Caco-2 (cell line): ENCODE data around the gene DAB1. TPM values are rescaled to one million over a fixed set of nuclear protein-coding genes. Genes with fewer than 3 reads are reported as not detected.

ENCODE experiments used
- BruUV-seq: library from RNA; stranded (reverse); fragments of 400-500 nt; replicated peaks from 2 replicates; lab custom pipeline; 2021; lab: Mats Ljungman, UMichigan
- CTCF ChIA-PET: fragments of 300-600 bp; sonication (Branson Sonifier 250); formaldehyde crosslinking; loops from one replicate; lab custom pipeline; 2022; ENCODE audit warnings: antibody characterized with exemption; lab: Charles Lee
- POLR2A ChIA-PET: fragments of 300-600 bp; sonication (Branson Sonifier 250); formaldehyde crosslinking; loops from one replicate; lab custom pipeline; 2022; ENCODE audit warnings: antibody characterized with exemption; lab: Charles Lee
- DNase-seq, 2 experiments: peaks; one replicate each; pipeline versions ENCODE4 v3.0.0 to v3.0.0-alpha.2; 2020 to 2022
- H3K27me3 ChIP-seq: replicated peaks from 2 replicates; pipeline ENCODE4 v1.6.0; 2011; ENCODE audit warnings: low read length; ENCODE audit not compliant: control insufficient read depth, insufficient read depth
- H3K36me3 ChIP-seq: 2 replicates; pipeline ENCODE4 v1.5.1; 2011; ENCODE audit warnings: low read length; ENCODE audit not compliant: control insufficient read depth, insufficient read depth
- H3K4me1 ChIP-seq: fragments of 250-450 bp; sonication (Bioruptor Pico); 2 replicates; pipeline ENCODE4 v1.5.1; 2020; ENCODE audit warnings: mild to moderate bottlenecking
- H3K4me3 ChIP-seq: 2 replicates; pipeline ENCODE4 v1.5.1; 2011; ENCODE audit warnings: low read depth, mild to moderate bottlenecking, control low read depth, low read length
- H3K9me3 ChIP-seq: fragments of 250-450 bp; sonication (Bioruptor Pico); 2 replicates; pipeline ENCODE4 v1.5.1; 2020; ENCODE audit warnings: mild to moderate bottlenecking, moderate library complexity
- H3K27ac Mint-ChIP-seq: one replicate; pipeline ENCODE4 v1.8.0; 2022; ENCODE audit warnings: mixed read lengths; ENCODE audit not compliant: unreplicated experiment
- H3K27me3 Mint-ChIP-seq: one replicate; pipeline ENCODE4 v1.8.0; 2022; ENCODE audit warnings: mixed read lengths; ENCODE audit not compliant: insufficient read depth, unreplicated experiment
- H3K36me3 Mint-ChIP-seq: one replicate; pipeline ENCODE4 v1.8.0; 2022; ENCODE audit warnings: mild to moderate bottlenecking, mixed read lengths; ENCODE audit not compliant: insufficient read depth, unreplicated experiment
- H3K4me1 Mint-ChIP-seq: one replicate; pipeline ENCODE4 v1.8.0; 2022; ENCODE audit warnings: low read depth, mixed read lengths; ENCODE audit not compliant: unreplicated experiment
- H3K4me3 Mint-ChIP-seq: one replicate; pipeline ENCODE4 v1.8.0; 2022; ENCODE audit warnings: mild to moderate bottlenecking, moderate library complexity, mixed read lengths; ENCODE audit not compliant: unreplicated experiment
- H3K9me3 Mint-ChIP-seq: one replicate; pipeline ENCODE4 v1.8.0; 2022; ENCODE audit warnings: mixed read lengths; ENCODE audit not compliant: unreplicated experiment
- intact Hi-C: fragments of 100-400 bp; cut with micrococcal nuclease; formaldehyde crosslinking; loops from one replicate; pipeline ENCODE4 v1.10.0; 2022; ENCODE audit not compliant: unreplicated experiment
- total RNA-seq: library from RNA; stranded (reverse); gene quantifications from 2 replicates; pipeline ENCODE4 v1.2.3, GENCODE V29; 2022
- TF ChIP-seq, protein P1 (sequence below), 2 experiments: fragments of 200-600 bp in 1 of 2; IDR thresholded peaks; 1 replicate in 1 of 2; 2 replicates in 1 of 2; pipeline versions ENCODE4 v1.5.1 to v1.8.0; 2011 to 2022; ENCODE audit warnings: antibody characterized with exemption in 1 of 2, control low read depth in 1 of 2, inconsistent platforms in 1 of 2, low read depth in 1 of 2, low read length in 1 of 2, mild to moderate bottlenecking in 1 of 2, moderate library complexity in 1 of 2; ENCODE audit not compliant: insufficient read depth in 1 of 2, severe bottlenecking in 1 of 2, unreplicated experiment in 1 of 2

The DAB1 gene
- total RNA-seq, 1 experiment from 2014 or later: 0.32 TPM

DNA sequence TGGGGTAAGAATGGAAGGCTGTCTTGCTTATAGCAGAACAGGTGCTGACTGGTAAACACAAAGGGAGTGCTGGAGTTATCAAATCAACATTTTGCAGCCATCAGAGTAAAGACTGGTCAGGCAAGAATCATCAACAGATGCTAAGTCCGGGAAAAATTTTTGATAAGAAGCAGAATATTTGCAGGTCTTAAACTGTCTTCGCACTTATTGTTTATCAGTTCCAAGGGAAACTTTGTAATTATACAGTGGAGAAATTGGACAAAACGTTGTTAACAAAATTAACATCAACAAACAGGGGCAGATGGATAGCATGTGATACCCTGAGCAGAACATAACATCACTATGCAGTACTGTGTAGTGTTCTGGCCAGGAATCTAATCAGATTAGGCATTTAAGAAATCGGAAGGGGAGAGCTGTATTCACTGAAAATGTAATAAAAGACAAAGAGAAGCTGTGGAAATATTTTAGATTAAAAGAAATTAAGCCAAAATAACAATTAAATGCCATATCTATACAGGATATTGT lies 127.1 kb downstream of the DAB1 start:
- ChIA-PET POLR2A (no interaction called here), CTCF (no interaction called here)
- H3K9me3 Mint-ChIP-seq: no peaks in the 10 kb centered on the region
- peaks cover 11% of the 10 kb centered on the region for H3K4me1 Mint-ChIP-seq
- TF ChIP-seq, protein P1, sequence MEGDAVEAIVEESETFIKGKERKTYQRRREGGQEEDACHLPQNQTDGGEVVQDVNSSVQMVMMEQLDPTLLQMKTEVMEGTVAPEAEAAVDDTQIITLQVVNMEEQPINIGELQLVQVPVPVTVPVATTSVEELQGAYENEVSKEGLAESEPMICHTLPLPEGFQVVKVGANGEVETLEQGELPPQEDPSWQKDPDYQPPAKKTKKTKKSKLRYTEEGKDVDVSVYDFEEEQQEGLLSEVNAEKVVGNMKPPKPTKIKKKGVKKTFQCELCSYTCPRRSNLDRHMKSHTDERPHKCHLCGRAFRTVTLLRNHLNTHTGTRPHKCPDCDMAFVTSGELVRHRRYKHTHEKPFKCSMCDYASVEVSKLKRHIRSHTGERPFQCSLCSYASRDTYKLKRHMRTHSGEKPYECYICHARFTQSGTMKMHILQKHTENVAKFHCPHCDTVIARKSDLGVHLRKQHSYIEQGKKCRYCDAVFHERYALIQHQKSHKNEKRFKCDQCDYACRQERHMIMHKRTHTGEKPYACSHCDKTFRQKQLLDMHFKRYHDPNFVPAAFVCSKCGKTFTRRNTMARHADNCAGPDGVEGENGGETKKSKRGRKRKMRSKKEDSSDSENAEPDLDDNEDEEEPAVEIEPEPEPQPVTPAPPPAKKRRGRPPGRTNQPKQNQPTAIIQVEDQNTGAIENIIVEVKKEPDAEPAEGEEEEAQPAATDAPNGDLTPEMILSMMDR (IDR thresholded peaks at IDR 0.05; ENCODE audit: insufficient read depth in 1 of 2, low read depth in 1 of 2, low read length in 1 of 2, severe bottlenecking in 1 of 2, unreplicated experiment in 1 of 2): no peak
- DNase-seq: no peak
- intact Hi-C loops: no loop called here
- no peaks in the 10 kb centered on the region for H3K27me3 Mint-ChIP-seq
- Histone ChIP-seq H3K36me3 (no peaks in the 10 kb centered on the region), H3K4me3 (no peak overlapping the region), H3K27me3 (no peaks in the 10 kb centered on the region), H3K9me3 (no peaks in the 10 kb centered on the region), H3K4me1 (peaks cover 6% of the 10 kb centered on the region; the same call in 1 of the 2 replicates)
- no peak overlapping the region for H3K4me3 Mint-ChIP-seq
- H3K27ac Mint-ChIP-seq: no peak overlapping the region
- no peaks in the 10 kb centered on the region for H3K36me3 Mint-ChIP-seq
- BruUV-seq: no TSS peak

DNA sequence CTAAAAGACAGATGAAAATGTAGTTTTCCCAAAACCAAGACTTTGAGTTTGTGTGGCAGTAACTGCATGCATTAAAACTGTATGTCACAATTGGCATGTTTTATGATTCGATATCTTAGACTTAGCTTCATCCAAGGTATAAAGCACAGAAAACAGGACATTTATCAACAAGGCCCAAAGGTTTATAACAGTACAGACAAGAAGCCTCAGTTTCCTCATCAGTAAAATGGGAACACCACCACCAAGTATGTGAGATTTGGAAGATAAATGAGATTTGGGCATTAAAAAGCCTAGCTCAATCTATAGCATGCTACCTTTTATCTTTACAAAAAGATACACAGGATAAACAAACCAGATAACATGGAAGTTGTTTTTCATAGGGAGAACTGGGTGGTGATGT lies 128.5 kb downstream of the DAB1 start:
- no peak for DNase-seq
- Mint-ChIP-seq H3K4me1 (peaks cover 8% of the 10 kb centered on the region), H3K9me3 (no peaks in the 10 kb centered on the region), H3K27ac (no peak overlapping the region), H3K36me3 (no peaks in the 10 kb centered on the region), H3K4me3 (no peak overlapping the region), H3K27me3 (no peaks in the 10 kb centered on the region)
- Histone ChIP-seq H3K4me3 (no peak overlapping the region), H3K27me3 (no peaks in the 10 kb centered on the region), H3K9me3 (no peaks in the 10 kb centered on the region), H3K4me1 (peaks cover 6% of the 10 kb centered on the region; the same call in 1 of the 2 replicates), H3K36me3 (no peaks in the 10 kb centered on the region)
- TF ChIP-seq, protein P1 (IDR thresholded peaks at IDR 0.05; ENCODE audit: insufficient read depth in 1 of 2, low read depth in 1 of 2, low read length in 1 of 2, severe bottlenecking in 1 of 2, unreplicated experiment in 1 of 2): no peak
- no TSS peak for BruUV-seq
- intact Hi-C loops: no loop called here
- POLR2A ChIA-PET: no interaction called here
- CTCF ChIA-PET: no interaction called here

DNA sequence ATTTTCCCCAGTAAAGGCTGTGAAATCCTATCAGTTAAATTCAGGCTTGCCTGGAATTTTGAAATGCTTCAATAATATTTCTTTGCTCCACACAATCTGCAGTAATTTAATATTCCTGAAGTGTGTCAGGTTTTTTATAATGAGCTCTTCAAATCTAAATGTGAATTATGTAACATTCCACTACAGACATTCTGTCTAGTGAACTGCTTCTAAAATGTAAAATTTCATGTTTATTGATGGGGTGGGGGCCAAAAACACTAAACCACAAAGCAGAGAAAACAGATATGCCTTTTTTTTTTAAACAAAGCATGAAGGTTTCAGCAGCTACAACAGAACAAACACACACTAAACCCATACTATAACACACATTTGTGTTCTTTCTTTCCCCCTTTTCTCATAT lies 129.7 kb downstream of the DAB1 start:
- Mint-ChIP-seq H3K4me1 (no peaks in the 10 kb centered on the region), H3K27me3 (no peaks in the 10 kb centered on the region), H3K36me3 (no peaks in the 10 kb centered on the region), H3K27ac (no peak overlapping the region), H3K4me3 (no peak overlapping the region), H3K9me3 (no peaks in the 10 kb centered on the region)
- H3K27me3 ChIP-seq: no peaks in the 10 kb centered on the region
- H3K9me3 ChIP-seq: no peaks in the 10 kb centered on the region
- ChIA-PET CTCF (no interaction called here), POLR2A (no interaction called here)
- no peak for DNase-seq
- H3K4me1 ChIP-seq: no peaks in the 10 kb centered on the region
- TF ChIP-seq, protein P1 (IDR thresholded peaks at IDR 0.05; ENCODE audit: insufficient read depth in 1 of 2, low read depth in 1 of 2, low read length in 1 of 2, severe bottlenecking in 1 of 2, unreplicated experiment in 1 of 2): no peak
- no TSS peak for BruUV-seq
- H3K36me3 ChIP-seq: no peaks in the 10 kb centered on the region
- intact Hi-C loops: no loop called here
- no peak overlapping the region for H3K4me3 ChIP-seq
